ENCODE data around the gene POPDC2.
"Not testable (repeated sequence)": the region's sequence is repeated elsewhere in the genome, so short reads cannot be mapped to it uniquely, and the experiment has no call there.

POPDC2 gene

GRCh38 chr3:119660474-119661440, at the start of gene POPDC2:
TSS of gene POPDC2 (minus strand) at chr3:119660589. CDS start at chr3:119660423, 166 bp downstream.
- DNase-seq (ENCODE audit: low read depth), result no peak

GRCh38 chr3:119703820-119704531, 43.6 kb upstream of the POPDC2 start:
- DNase-seq (ENCODE audit: low read depth), result no peak

GRCh38 chr3:119702530-119703527, 42.4 kb upstream of the POPDC2 start, which contains the start of gene CFAP91:
TSS of gene CFAP91 (plus strand) at chr3:119703022. CDS start at chr3:119703099, 77 bp downstream.
- DNase-seq (ENCODE audit: low read depth), result peak; percentile 28

- DNase-seq (ENCODE audit: low read depth), result no peak
These were observed 40.7 kb upstream of the POPDC2 start for GRCh38 chr3:119700920-119701734.

GRCh38 chr3:119700269-119700919, 40.0 kb upstream of the POPDC2 start:
- DNase-seq (ENCODE audit: low read depth), result no peak

- DNase-seq (ENCODE audit: low read depth), result no peak
These were observed 37.0 kb upstream of the POPDC2 start for GRCh38 chr3:119697394-119697793.

- no peak for DNase-seq (ENCODE audit: low read depth)
These were observed 35.1 kb upstream of the POPDC2 start for GRCh38 chr3:119695480-119695879.

- no peak for DNase-seq (ENCODE audit: low read depth)
These were observed 29.8 kb upstream of the POPDC2 start for GRCh38 chr3:119690043-119690656.

- no peak for DNase-seq (ENCODE audit: low read depth)
These were observed 23.0 kb upstream of the POPDC2 start for GRCh38 chr3:119683421-119683820.

- DNase-seq (ENCODE audit: low read depth), result no peak
These were observed 20.9 kb upstream of the POPDC2 start for GRCh38 chr3:119681279-119681678.

GRCh38 chr3:119679874-119680273, 19.5 kb upstream of the POPDC2 start:
- DNase-seq (ENCODE audit: low read depth), result no peak

- DNase-seq (ENCODE audit: low read depth), result not testable (repeated sequence)
These were observed 17.8 kb upstream of the POPDC2 start for GRCh38 chr3:119678209-119678608.

GRCh38 chr3:119677641-119677934, 17.2 kb upstream of the POPDC2 start:
- no peak for DNase-seq (ENCODE audit: low read depth)

- peak; percentile 74 for DNase-seq (ENCODE audit: low read depth)
These were observed 16.6 kb upstream of the POPDC2 start, which contains the start of gene COX17 for GRCh38 chr3:119676771-119677640. TSS of gene COX17 (minus strand) at chr3:119677406. CDS start at chr3:119677310, 96 bp downstream.

GRCh38 chr3:119676020-119676419, 15.6 kb upstream of the POPDC2 start:
- DNase-seq (ENCODE audit: low read depth), result no peak

GRCh38 chr3:119675188-119675874, 14.9 kb upstream of the POPDC2 start:
- DNase-seq (ENCODE audit: low read depth), result no peak

- no peak for DNase-seq (ENCODE audit: low read depth)
These were observed 13.5 kb upstream of the POPDC2 start for GRCh38 chr3:119673875-119674274.

- no peak for DNase-seq (ENCODE audit: low read depth)
These were observed 12.4 kb upstream of the POPDC2 start for GRCh38 chr3:119672776-119673175.

All from GM04503 (cell line).